Breast epithelium (tissue), 4 donors: Measurements from ENCODE around the gene IMMP2L. TPM values are rescaled to one million over a fixed set of nuclear protein-coding genes. Genes with fewer than 3 reads are reported as not detected.

Source experiments
- DNase-seq, 2 donors: peaks; one replicate each; pipeline ENCODE4 v3.0.0-alpha.2; 2019; ENCODE audit warnings: low spot score in 2 of 2
- H3K27ac ChIP-seq, 2 donors: fragments of 200-600 bp; sonication (generic) in 1 of 2; one replicate each; pipeline ENCODE4 v1.5.1; 2016 to 2019; ENCODE audit warnings: mild to moderate bottlenecking in 1 of 2
- H3K27me3 ChIP-seq, 2 donors: fragments of 200-600 bp; sonication (generic) in 1 of 2; one replicate each; pipeline versions ENCODE4 v1.5.1 to v1.6.0; 2017 to 2019; ENCODE audit warnings: control low read depth in 1 of 2, mild to moderate bottlenecking in 1 of 2
- H3K36me3 ChIP-seq: fragments of 200-600 bp; one replicate; pipeline ENCODE4 v1.5.1; 2019
- H3K4me1 ChIP-seq, 2 donors: fragments of 200-600 bp; sonication (generic); one replicate each; pipeline ENCODE4 v1.5.1; 2016 to 2019; ENCODE audit warnings: control low read depth in 1 of 2
- H3K4me3 ChIP-seq, 3 donors: fragments of 200-600 bp; sonication (generic); 1 replicate in 2 of 3; 2 replicates in 1 of 3; pipeline ENCODE4 v1.5.1; 2016 to 2019; ENCODE audit warnings: mild to moderate bottlenecking in 3 of 3, moderate library complexity in 2 of 3
- H3K9me3 ChIP-seq, 2 donors: fragments of 200-600 bp; sonication (generic) in 1 of 2; one replicate each; pipeline ENCODE4 v1.5.1; 2016 to 2019; ENCODE audit warnings: control low read depth in 1 of 2
- POLR2A ChIP-seq: fragments of 450-650 bp; IDR thresholded peaks from one replicate; pipeline ENCODE4 v1.6.1; 2016; ENCODE audit warnings: antibody characterized with exemption, mild to moderate bottlenecking, moderate library complexity
- POLR2AphosphoS5 ChIP-seq, 3 donors: sonication (generic); formaldehyde crosslinking; IDR thresholded peaks; one replicate each; pipeline ENCODE4 v1.6.1; 2017; ENCODE audit warnings: antibody characterized with exemption in 3 of 3
- intact Hi-C: fragments of 100-400 bp; cut with DNase I; formaldehyde crosslinking; loops from one replicate; pipeline ENCODE4 v1.15.1; 2023; ENCODE audit warnings: low total_unique reads
- total RNA-seq, 3 donors: library from RNA; depleted of rRNA; stranded (reverse); fragments of >200 nt; gene quantifications; one replicate each; pipeline ENCODE4 v1.1.0, GENCODE V29; 2016
- TF ChIP-seq, protein P1 (sequence below), 3 donors: fragments of 450-650 bp; IDR thresholded peaks; one replicate each; pipeline ENCODE4 v1.5.1; 2016 to 2017; ENCODE audit warnings: antibody characterized with exemption in 3 of 3, mild to moderate bottlenecking in 3 of 3, moderate library complexity in 3 of 3

The IMMP2L gene
- total RNA-seq, 3 donors from 2014 or later, result 19.8 to 39.7 (median 30.8) TPM

DNA sequence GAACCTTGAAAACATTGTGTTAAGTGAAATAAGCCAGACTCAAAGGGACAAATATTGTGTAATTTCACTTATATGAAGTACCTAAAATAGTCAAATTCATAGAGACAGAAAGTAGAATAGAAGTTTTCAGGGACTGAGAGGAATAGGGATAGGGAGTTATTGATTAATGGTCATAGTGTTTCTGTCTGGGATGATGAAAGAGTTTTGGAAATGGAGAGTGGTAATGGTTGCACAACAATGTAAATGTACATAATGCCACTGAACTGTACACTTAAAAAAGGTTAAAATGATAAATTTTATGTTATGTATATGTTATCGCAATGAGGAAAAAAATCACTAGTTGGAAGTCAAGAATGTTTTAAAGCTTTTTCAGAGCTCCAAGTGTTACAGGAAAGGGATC is 33.5 kb upstream of the IMMP2L start:
- intact Hi-C loops, result no loop called here
- H3K9me3 ChIP-seq, result no peaks in the 10 kb centered on the region
- no peak overlapping the region for H3K4me3 ChIP-seq
- no peak overlapping the region for H3K27ac ChIP-seq
- no peaks in the 10 kb centered on the region for H3K36me3 ChIP-seq
- H3K4me1 ChIP-seq, result no peaks in the 10 kb centered on the region
- no peak for DNase-seq
- H3K27me3 ChIP-seq, result no peaks in the 10 kb centered on the region
- no peak for TF ChIP-seq POLR2A
- TF ChIP-seq POLR2AphosphoS5 (IDR thresholded peaks at IDR 0.05), result no peak
- TF ChIP-seq, protein P1, sequence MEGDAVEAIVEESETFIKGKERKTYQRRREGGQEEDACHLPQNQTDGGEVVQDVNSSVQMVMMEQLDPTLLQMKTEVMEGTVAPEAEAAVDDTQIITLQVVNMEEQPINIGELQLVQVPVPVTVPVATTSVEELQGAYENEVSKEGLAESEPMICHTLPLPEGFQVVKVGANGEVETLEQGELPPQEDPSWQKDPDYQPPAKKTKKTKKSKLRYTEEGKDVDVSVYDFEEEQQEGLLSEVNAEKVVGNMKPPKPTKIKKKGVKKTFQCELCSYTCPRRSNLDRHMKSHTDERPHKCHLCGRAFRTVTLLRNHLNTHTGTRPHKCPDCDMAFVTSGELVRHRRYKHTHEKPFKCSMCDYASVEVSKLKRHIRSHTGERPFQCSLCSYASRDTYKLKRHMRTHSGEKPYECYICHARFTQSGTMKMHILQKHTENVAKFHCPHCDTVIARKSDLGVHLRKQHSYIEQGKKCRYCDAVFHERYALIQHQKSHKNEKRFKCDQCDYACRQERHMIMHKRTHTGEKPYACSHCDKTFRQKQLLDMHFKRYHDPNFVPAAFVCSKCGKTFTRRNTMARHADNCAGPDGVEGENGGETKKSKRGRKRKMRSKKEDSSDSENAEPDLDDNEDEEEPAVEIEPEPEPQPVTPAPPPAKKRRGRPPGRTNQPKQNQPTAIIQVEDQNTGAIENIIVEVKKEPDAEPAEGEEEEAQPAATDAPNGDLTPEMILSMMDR (IDR thresholded peaks at IDR 0.05), result no peak

DNA sequence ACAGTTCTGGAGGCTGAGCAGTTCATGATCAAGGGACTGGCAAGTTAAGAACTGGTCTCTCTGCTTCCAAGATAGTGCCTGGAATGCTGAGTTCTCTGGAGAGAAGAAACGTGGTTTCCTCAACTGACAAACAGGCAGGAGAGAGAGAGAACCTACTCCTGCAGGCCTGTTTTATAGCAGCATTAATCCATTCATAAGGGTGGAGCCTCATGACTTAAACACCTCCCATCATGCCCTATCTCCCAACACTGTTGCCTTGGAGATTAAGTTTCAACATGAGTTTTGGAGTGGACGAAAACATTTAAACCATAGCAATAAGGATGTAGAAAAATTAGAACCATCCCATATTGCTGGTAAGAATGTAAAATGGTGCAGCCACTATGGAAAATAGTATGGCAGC is 32.3 kb upstream of the IMMP2L start:
- no peak overlapping the region for H3K4me3 ChIP-seq
- no peaks in the 10 kb centered on the region for H3K4me1 ChIP-seq
- H3K9me3 ChIP-seq, result no peaks in the 10 kb centered on the region
- H3K27ac ChIP-seq, result no peak overlapping the region
- no peak for DNase-seq
- no peaks in the 10 kb centered on the region for H3K27me3 ChIP-seq
- intact Hi-C loops, result no loop called here
- no peaks in the 10 kb centered on the region for H3K36me3 ChIP-seq
- no peak for TF ChIP-seq POLR2A
- TF ChIP-seq, protein P1 (IDR thresholded peaks at IDR 0.05), result no peak
- TF ChIP-seq POLR2AphosphoS5 (IDR thresholded peaks at IDR 0.05), result no peak

GRCh38 chr7:111593343-111593742 is 31.1 kb upstream of the IMMP2L start:
- DNase-seq, result no peak
- Histone ChIP-seq H3K36me3 (no peaks in the 10 kb centered on the region), H3K4me1 (no peaks in the 10 kb centered on the region), H3K4me3 (no peak overlapping the region), H3K27me3 (no peaks in the 10 kb centered on the region), H3K27ac (no peak overlapping the region), H3K9me3 (no peaks in the 10 kb centered on the region)
- intact Hi-C loops, result no loop called here
- TF ChIP-seq, protein P1 (IDR thresholded peaks at IDR 0.05), result no peak
- TF ChIP-seq POLR2A, result no peak
- no peak for TF ChIP-seq POLR2AphosphoS5 (IDR thresholded peaks at IDR 0.05)

GRCh38 chr7:111588065-111588433 is 25.8 kb upstream of the IMMP2L start:
- intact Hi-C loops, result no loop called here
- Histone ChIP-seq H3K9me3 (no peaks in the 10 kb centered on the region), H3K36me3 (no peaks in the 10 kb centered on the region), H3K4me1 (no peaks in the 10 kb centered on the region), H3K27me3 (no peaks in the 10 kb centered on the region), H3K4me3 (no peak overlapping the region), H3K27ac (no peak overlapping the region)
- TF ChIP-seq POLR2AphosphoS5 (IDR thresholded peaks at IDR 0.05) (no peak), POLR2A (no peak)
- TF ChIP-seq, protein P1 (IDR thresholded peaks at IDR 0.05), result no peak
- no peak for DNase-seq

DNA sequence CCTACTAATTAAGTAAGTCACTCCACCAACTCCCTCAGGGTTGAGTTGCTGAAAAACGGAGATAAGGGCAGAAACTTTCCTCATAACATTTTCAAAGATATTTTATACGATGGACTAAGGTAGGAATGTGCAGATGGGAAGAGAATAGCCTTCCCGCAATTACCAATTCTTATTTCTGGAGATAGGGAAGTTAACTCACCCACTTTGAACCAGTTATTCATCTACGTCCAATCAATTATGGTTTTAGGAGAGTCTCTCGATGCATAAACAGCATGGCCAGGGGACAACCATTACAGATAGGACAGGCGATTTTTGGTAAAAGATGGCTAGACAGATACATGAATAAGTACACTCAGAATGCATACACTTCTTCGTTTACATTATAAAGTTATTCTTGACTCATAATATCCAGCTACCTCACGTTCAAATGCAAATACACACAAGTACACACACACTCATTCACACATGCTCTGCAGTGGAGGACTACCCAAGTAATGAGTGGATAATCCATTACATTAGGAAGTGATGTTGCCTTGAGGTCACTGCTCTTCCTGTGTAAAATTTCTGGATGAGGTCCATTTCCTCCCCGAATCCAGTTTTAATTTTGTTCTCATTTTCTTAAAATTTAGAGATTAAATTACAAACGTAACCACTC is 25.2 kb upstream of the IMMP2L start:
- Histone ChIP-seq H3K27me3 (no peaks in the 10 kb centered on the region), H3K4me1 (no peaks in the 10 kb centered on the region), H3K4me3 (no peak overlapping the region), H3K27ac (no peak overlapping the region), H3K36me3 (no peaks in the 10 kb centered on the region), H3K9me3 (no peaks in the 10 kb centered on the region)
- TF ChIP-seq, protein P1 (IDR thresholded peaks at IDR 0.05), result no peak
- no peak for TF ChIP-seq POLR2A
- no peak for TF ChIP-seq POLR2AphosphoS5 (IDR thresholded peaks at IDR 0.05)
- intact Hi-C loops, result no loop called here
- no peak for DNase-seq
